Measurements from ENCODE around the gene ACSL3.

GRCh38 chr2:222888716-222889115 is 27.9 kb downstream of the ACSL3 start:
- TF ChIP-seq POLR2A (IDR thresholded peaks at IDR 0.05): no peak
- no peak for TF ChIP-seq CTCF (IDR thresholded peaks at IDR 0.05)
- no peak for TF ChIP-seq POLR2AphosphoS5 (IDR thresholded peaks at IDR 0.05)
